MM.1S (cell line): ENCODE measurements around the gene CCDC152.

ENCODE experiments used
- DNase-seq: peaks from one replicate; pipeline ENCODE4 v3.0.0-alpha.2; 2015
- H2AFZ ChIP-seq: fragments of 300-600 bp; sonication (generic); 2 replicates; pipeline ENCODE4 v1.6.0; 2016; ENCODE audit warnings: antibody characterized with exemption, low read length
- H3F3A ChIP-seq: fragments of 300-600 bp; sonication (generic); 2 replicates; pipeline ENCODE4 v1.6.1; 2016; ENCODE audit warnings: mild to moderate bottlenecking, antibody characterized with exemption, low read length, moderate library complexity, mixed read lengths; ENCODE audit not compliant: insufficient read depth
- H3K27ac ChIP-seq: fragments of 300-600 bp; sonication (generic); 2 replicates; pipeline ENCODE4 v1.5.1; 2016; ENCODE audit warnings: mild to moderate bottlenecking, low read length
- H3K27me3 ChIP-seq: fragments of 300-600 bp; sonication (generic); replicated peaks from 2 replicates; pipeline ENCODE4 v1.6.0; 2016; ENCODE audit warnings: low read length; ENCODE audit not compliant: insufficient read depth
- H3K36me3 ChIP-seq: fragments of 300-600 bp; sonication (generic); replicated peaks from 2 replicates; pipeline ENCODE4 v1.6.1; 2016; ENCODE audit warnings: mild to moderate bottlenecking, low read length, mixed read lengths; ENCODE audit not compliant: insufficient read depth
- H3K4me1 ChIP-seq: fragments of 300-600 bp; sonication (generic); 2 replicates; pipeline ENCODE4 v1.6.1; 2016; ENCODE audit warnings: low read length, mixed read lengths
- H3K4me2 ChIP-seq: fragments of 300-600 bp; sonication (generic); 2 replicates; pipeline ENCODE4 v1.6.0; 2016; ENCODE audit warnings: low read depth, low read length
- H3K4me3 ChIP-seq: fragments of 300-600 bp; sonication (generic); 2 replicates; pipeline ENCODE4 v1.5.1; 2016; ENCODE audit warnings: low read length, mixed read lengths
- H3K79me2 ChIP-seq: fragments of 300-600 bp; sonication (generic); 2 replicates; pipeline ENCODE4 v1.6.1; 2016; ENCODE audit warnings: mixed run types, low read length, mixed read lengths
- H3K9ac ChIP-seq: fragments of 300-600 bp; sonication (generic); 2 replicates; pipeline ENCODE4 v1.6.1; 2016; ENCODE audit warnings: low read length, mixed read lengths
- H3K9me2 ChIP-seq: fragments of 300-600 bp; sonication (generic); replicated peaks from 2 replicates; pipeline ENCODE4 v1.6.1; 2016; ENCODE audit warnings: mild to moderate bottlenecking, low read length, mixed read lengths; ENCODE audit not compliant: insufficient read depth
- H3K9me3 ChIP-seq: fragments of 300-600 bp; sonication (generic); replicated peaks from 2 replicates; pipeline ENCODE4 v1.6.1; 2016; ENCODE audit warnings: mild to moderate bottlenecking, low read length, mixed read lengths; ENCODE audit not compliant: insufficient read depth
- H4K20me1 ChIP-seq: fragments of 300-600 bp; sonication (generic); 2 replicates; pipeline ENCODE4 v1.6.1; 2016; ENCODE audit warnings: mild to moderate bottlenecking, low read length, moderate library complexity, mixed read lengths; ENCODE audit not compliant: insufficient read depth
- CTCF ChIP-seq: fragments of 300-600 bp; sonication (generic); IDR thresholded peaks from 2 replicates; pipeline ENCODE4 v1.5.1; 2016; ENCODE audit warnings: antibody characterized with exemption, low read length, mixed read lengths
- EZH2 ChIP-seq: fragments of 300-600 bp; sonication (generic); optimal IDR thresholded peaks from 2 replicates; pipeline ENCODE3; 2017; ENCODE audit warnings: low read depth, mild to moderate bottlenecking, antibody characterized with exemption, low read length, mixed read lengths
- EZH2phosphoT487 ChIP-seq: fragments of 300-600 bp; sonication (generic); IDR thresholded peaks from 2 replicates; pipeline ENCODE4 v1.6.1; 2018; ENCODE audit warnings: antibody characterized with exemption, low read length

CCDC152 gene

GRCh38 chr5:42785756-42786155 lies 29.1 kb downstream of the CCDC152 start:
- no peak overlapping the region for H2AFZ ChIP-seq
- H4K20me1 ChIP-seq, result no peaks in the 10 kb centered on the region
- no peak overlapping the region for H3K27ac ChIP-seq
- no peaks in the 10 kb centered on the region for H3K9me3 ChIP-seq
- no peak for TF ChIP-seq EZH2phosphoT487
- TF ChIP-seq CTCF, result no peak
- no peak for TF ChIP-seq EZH2
- H3K4me3 ChIP-seq, result no peak overlapping the region
- H3K4me1 ChIP-seq, result no peaks in the 10 kb centered on the region
- H3K9me2 ChIP-seq, result no peaks in the 10 kb centered on the region
- H3F3A ChIP-seq, result no peaks in the 10 kb centered on the region
- no peaks in the 10 kb centered on the region for H3K79me2 ChIP-seq
- no peaks in the 10 kb centered on the region for H3K36me3 ChIP-seq
- H3K27me3 ChIP-seq, result no peaks in the 10 kb centered on the region
- no peak overlapping the region for H3K4me2 ChIP-seq
- DNase-seq, result no peak
- H3K9ac ChIP-seq, result no peak overlapping the region

GRCh38 chr5:42787073-42787472 lies 30.5 kb downstream of the CCDC152 start:
- Histone ChIP-seq H3K9me2 (no peaks in the 10 kb centered on the region), H3K27ac (no peak overlapping the region), H3K36me3 (no peaks in the 10 kb centered on the region), H3K27me3 (no peaks in the 10 kb centered on the region), H3K4me1 (no peaks in the 10 kb centered on the region), H4K20me1 (no peaks in the 10 kb centered on the region), H3K9ac (no peak overlapping the region), H3K4me2 (no peak overlapping the region), H3K4me3 (no peak overlapping the region), H3F3A (no peaks in the 10 kb centered on the region), H3K79me2 (no peaks in the 10 kb centered on the region), H2AFZ (no peak overlapping the region), H3K9me3 (no peaks in the 10 kb centered on the region)
- DNase-seq, result no peak
- TF ChIP-seq EZH2, result no peak
- no peak for TF ChIP-seq CTCF
- TF ChIP-seq EZH2phosphoT487, result no peak

GRCh38 chr5:42787845-42788244 lies 31.2 kb downstream of the CCDC152 start:
- H3K9me3 ChIP-seq, result no peaks in the 10 kb centered on the region
- H3K27ac ChIP-seq, result no peak overlapping the region
- DNase-seq, result no peak
- H3F3A ChIP-seq, result no peaks in the 10 kb centered on the region
- no peak overlapping the region for H3K9ac ChIP-seq
- no peaks in the 10 kb centered on the region for H3K9me2 ChIP-seq
- H3K79me2 ChIP-seq, result no peaks in the 10 kb centered on the region
- H3K4me2 ChIP-seq, result no peak overlapping the region
- H3K36me3 ChIP-seq, result no peaks in the 10 kb centered on the region
- H2AFZ ChIP-seq, result no peak overlapping the region
- TF ChIP-seq CTCF, result no peak
- TF ChIP-seq EZH2, result no peak
- TF ChIP-seq EZH2phosphoT487, result no peak
- no peak overlapping the region for H3K4me3 ChIP-seq
- no peaks in the 10 kb centered on the region for H4K20me1 ChIP-seq
- no peaks in the 10 kb centered on the region for H3K4me1 ChIP-seq
- H3K27me3 ChIP-seq, result no peaks in the 10 kb centered on the region

- H3K27ac ChIP-seq, result no peak overlapping the region
- H4K20me1 ChIP-seq, result no peaks in the 10 kb centered on the region
- no peaks in the 10 kb centered on the region for H3K27me3 ChIP-seq
- H3F3A ChIP-seq, result no peaks in the 10 kb centered on the region
- no peaks in the 10 kb centered on the region for H3K36me3 ChIP-seq
- H3K9me3 ChIP-seq, result no peaks in the 10 kb centered on the region
- no peak overlapping the region for H3K4me2 ChIP-seq
- DNase-seq, result no peak
- H2AFZ ChIP-seq, result no peak overlapping the region
- no peaks in the 10 kb centered on the region for H3K4me1 ChIP-seq
- TF ChIP-seq CTCF, result no peak
- no peaks in the 10 kb centered on the region for H3K79me2 ChIP-seq
- no peak overlapping the region for H3K9ac ChIP-seq
- H3K4me3 ChIP-seq, result no peak overlapping the region
- H3K9me2 ChIP-seq, result no peaks in the 10 kb centered on the region
These were observed 34.5 kb downstream of the CCDC152 start for GRCh38 chr5:42791151-42791550.
